GM18505 (cell line): ENCODE measurements around the gene RLF.
"Not testable (repeated sequence)": the region's sequence is repeated elsewhere in the genome, so short reads cannot be mapped to it uniquely, and the experiment has no call there.

Experiments
- ATAC-seq: cut with Tn5 transposase; IDR thresholded peaks from one replicate; pipeline ENCODE4 v1.9.1; 2021; ENCODE audit not compliant: unreplicated experiment
- POLR2A ChIP-seq: IDR thresholded peaks from 4 replicates; pipeline ENCODE4 v1.6.1; 2011; ENCODE audit warnings: borderline replicate concordance; ENCODE audit not compliant: insufficient read depth, insufficient read length; ENCODE audit errors: extremely low read depth

Gene RLF

GRCh38 chr1:40184193-40184592 lies 23.0 kb downstream of the RLF start:
- TF ChIP-seq POLR2A, result no peak
- ATAC-seq, result no peak

GRCh38 chr1:40185951-40186864 lies 25.0 kb downstream of the RLF start:
- peak; percentile 22 for TF ChIP-seq POLR2A
- peak; percentile 90 for ATAC-seq

DNA sequence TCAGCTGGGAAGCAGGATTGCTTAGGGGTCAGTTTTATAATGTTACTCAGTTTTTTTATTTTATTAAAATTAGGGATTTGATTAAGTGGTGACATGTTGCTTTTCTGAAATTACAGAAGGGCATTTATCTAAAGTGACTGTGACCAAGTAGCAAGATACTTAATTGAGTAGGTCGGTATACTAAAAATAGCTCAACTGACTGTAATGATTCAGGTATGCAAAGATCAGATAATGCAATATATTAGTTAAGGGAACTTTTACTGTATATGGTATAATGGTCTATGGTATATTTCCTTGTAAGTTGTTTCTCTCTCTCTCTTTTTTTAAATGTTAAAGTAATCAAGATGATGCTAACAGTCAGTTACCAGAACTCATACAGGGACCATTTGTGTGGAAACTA lies 26.2 kb downstream of the RLF start:
- no peak for ATAC-seq
- TF ChIP-seq POLR2A, result no peak

DNA sequence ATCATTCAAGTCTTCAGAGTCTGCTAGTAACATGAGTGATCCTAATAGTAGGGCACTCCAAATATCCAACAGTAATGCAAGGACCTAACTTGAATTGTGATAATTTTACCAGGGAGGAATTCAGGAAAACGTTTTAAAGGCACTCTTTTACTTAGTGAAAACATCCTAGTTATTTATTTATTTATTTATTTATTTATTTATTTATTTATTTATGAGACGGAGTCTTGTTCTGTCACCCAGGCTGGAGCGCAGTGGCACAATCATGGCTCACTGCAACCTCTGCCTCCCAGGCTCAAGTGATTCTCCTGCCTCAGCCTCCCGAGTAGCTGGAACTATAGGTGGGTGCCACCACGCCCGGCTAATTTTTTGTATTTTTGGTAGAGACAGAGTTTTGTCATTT lies 33.5 kb downstream of the RLF start:
- ATAC-seq, result not testable (repeated sequence)

DNA sequence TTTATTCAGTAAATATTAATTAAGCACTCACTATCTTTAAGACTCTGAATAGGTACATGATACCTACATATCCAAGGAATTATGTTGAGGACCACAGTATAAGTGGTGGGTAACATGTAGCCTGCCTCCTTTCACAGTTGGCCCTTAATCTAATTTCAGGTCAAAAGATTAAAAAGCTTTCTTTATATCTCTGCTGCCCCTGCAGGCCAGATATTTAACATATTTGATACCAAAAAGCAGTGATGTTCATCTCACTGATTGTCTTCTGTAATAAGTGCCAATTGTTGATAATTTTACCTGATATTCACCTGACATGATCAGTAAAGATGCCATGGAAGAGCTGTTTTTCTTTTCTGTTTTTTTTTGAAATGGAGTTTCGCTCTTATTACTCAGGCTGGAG lies 36.5 kb downstream of the RLF start:
- TF ChIP-seq POLR2A, result no peak
- no peak for ATAC-seq

DNA sequence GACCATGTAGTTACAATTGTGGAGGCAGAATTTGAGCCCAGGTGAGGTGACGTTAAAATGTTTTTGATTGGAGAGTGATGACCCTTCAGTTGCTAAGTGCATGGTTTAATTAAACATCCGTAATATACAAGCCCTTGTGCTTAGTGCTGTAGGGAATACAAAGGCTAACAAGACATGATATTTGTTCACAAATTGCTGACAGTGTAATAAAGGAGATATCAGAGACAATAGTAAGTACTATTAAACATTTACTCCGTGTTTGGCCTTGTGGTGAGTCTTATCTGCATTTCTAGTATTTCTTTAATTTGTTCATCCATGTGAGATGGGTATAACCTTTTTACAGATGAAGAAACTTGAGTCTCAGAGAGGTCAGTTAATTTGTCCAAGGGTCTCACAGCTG lies 37.9 kb downstream of the RLF start:
- ATAC-seq, result no peak
- no peak for TF ChIP-seq POLR2A

- TF ChIP-seq POLR2A, result no peak
- no peak for ATAC-seq
These were observed 43.7 kb downstream of the RLF start for GRCh38 chr1:40204856-40205255.

GRCh38 chr1:40210511-40211204 lies 49.5 kb downstream of the RLF start:
- no peak for TF ChIP-seq POLR2A
- no peak for ATAC-seq

GRCh38 chr1:40218333-40218732 lies 57.1 kb downstream of the RLF start:
- no peak for ATAC-seq

DNA sequence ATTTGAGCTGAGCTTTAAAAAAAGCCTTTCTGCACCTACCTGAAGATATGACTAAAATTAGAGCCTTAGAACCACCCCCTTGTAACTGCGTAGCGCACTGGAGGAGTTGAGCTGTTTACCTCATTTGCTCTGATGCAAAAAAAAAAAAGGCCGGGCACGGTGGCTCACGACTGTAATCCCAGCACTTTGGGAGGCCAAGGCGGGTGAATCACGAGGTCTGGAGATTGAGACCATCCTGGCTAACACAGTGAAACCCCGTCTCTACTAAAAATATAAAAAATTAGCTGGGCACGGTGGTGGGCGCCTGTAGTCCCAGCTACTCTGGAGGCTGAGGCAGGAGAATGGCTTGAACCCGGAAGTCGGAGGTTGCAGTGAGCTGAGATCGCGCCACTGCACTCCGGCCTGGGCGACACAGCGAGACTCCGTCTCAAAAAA lies 60.3 kb downstream of the RLF start:
- not testable (repeated sequence) for ATAC-seq

More at GRCh38 chr1:40218333-40218732, 57.1 kb downstream of the RLF start:
- TF ChIP-seq POLR2A, result no peak

- ATAC-seq, result no peak
- TF ChIP-seq POLR2A, result no peak
These were observed 61.0 kb downstream of the RLF start for GRCh38 chr1:40221977-40222772.

DNA sequence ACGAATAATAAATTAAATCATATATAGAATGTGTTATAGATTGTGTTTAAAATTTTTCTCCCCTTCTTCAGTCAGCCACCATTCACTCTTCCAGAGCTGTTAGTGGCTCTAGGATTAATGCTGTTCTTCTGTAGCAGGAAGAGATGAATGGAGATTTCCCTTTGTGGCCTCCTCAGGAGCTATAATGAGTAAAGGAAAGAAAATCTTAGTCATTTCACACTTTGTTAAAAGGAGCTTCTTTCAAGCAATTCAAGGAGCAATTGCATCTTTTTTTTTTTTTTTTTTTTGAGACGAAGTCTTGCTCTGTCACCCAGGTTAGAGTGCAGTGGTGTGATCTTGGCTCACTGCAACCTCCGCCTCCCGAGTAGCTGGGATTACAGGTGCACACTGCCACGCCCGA lies 62.9 kb downstream of the RLF start:
- TF ChIP-seq POLR2A, result no peak
- no peak for ATAC-seq

DNA sequence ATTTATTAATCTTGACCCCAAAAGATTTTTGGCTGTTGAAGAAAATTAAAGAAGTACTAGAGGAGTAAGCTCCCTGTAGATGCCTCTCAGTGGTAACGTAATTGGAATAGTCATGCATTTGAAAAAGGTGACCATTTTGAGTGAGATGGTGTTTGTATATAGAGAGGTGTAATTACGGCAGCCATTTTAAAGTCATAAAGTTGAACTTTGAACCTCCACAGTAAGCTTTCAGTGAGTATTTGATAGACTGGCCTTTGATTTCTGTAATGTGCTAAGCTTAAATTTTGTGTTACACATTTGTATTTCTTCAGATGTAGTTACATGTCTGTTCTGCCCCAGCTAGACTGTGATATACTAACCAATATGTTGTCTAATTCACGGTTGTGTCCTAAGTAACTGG lies 65.0 kb downstream of the RLF start:
- no peak for ATAC-seq
- TF ChIP-seq POLR2A, result no peak

DNA sequence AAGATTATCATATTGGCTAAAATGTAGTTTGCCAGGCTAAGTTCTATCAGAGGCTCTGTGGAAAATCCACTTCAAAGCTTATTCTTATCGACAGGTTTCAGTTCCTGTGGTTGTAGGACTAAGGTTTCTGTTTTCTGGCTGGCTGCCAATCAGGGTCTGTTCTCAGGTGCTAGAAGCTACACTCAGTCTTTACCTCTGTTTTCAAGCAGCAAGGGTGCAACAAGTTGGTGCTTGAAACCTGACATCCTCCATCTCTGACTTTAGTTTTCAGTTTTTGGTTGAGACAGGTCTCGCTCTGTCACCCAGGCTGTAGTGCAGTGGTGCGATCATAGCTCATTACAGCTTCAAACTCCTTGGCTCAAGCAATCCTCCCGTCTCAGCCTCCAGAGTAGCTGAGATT lies 71.3 kb downstream of the RLF start:
- ATAC-seq, result peak; percentile 90
- TF ChIP-seq POLR2A, result no peak

DNA sequence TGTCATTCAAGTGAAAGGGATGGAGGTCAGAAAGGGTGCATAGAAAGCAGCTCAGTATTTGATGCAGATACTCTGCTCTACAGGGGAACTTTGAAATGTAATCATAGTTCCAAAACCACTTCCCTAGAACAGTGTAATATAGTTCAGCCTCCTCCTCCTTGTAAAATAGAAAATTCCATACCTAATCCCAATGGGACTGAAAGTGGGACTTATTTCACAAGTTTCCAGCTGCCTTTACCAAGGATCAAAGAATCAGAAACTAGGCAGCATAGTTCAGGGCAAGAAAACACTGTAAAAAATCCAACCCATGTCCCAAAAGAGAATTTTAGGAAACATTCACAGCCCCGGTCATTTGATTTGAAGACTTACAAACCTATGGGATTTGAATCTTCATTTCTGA lies 78.4 kb downstream of the RLF start:
- no peak for TF ChIP-seq POLR2A
- ATAC-seq, result no peak
